GM21529 (cell line): ENCODE data around the gene TOM1L2.

Experiments
- ATAC-seq: cut with Tn5 transposase; IDR thresholded peaks from one replicate; pipeline ENCODE4 v1.9.1; 2021; ENCODE audit not compliant: unreplicated experiment

The TOM1L2 gene

GRCh38 chr17:17837966-17838962 lies 133.9 kb downstream of the TOM1L2 start:
- no peak for ATAC-seq

GRCh38 chr17:17837380-17837821 lies 134.8 kb downstream of the TOM1L2 start:
- ATAC-seq, result no peak

- peak; percentile 29 for ATAC-seq
Measured at GRCh38 chr17:17836818-17837379, 135.3 kb downstream of the TOM1L2 start, which contains the start of gene SREBF1. Gene SREBF1, minus strand, starts transcription at chr17:17836986. Its CDS starts 169 bp downstream, at chr17:17836817.

GRCh38 chr17:17836250-17836817 lies 135.9 kb downstream of the TOM1L2 start:
- peak; percentile 60 for ATAC-seq

- ATAC-seq, result no peak
Measured at GRCh38 chr17:17835415-17836249, 136.6 kb downstream of the TOM1L2 start.

DNA sequence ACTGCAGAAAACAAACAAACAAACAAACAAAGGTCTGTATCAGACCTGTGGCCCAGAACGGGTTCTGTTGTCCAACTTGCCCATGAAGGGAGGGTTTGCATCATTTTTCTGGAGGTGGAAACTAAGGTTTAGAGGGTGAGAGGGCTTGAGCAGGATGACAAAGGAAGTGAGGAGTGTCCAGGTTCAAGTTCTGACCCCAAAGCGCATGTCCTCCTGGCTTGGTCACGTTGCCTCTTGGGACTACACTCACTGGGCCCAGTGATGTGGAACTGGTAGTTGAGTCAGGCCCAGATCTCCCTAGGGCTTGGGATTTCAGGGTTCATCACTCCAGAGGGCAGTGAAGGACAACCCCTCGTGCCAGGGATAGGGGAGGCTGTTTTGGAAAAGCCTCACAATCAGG lies 137.2 kb downstream of the TOM1L2 start:
- ATAC-seq, result no peak

- ATAC-seq, result no peak
Measured at GRCh38 chr17:17833658-17834357, 138.4 kb downstream of the TOM1L2 start.

- no peak for ATAC-seq
Measured at GRCh38 chr17:17832032-17832363, 140.2 kb downstream of the TOM1L2 start.

DNA sequence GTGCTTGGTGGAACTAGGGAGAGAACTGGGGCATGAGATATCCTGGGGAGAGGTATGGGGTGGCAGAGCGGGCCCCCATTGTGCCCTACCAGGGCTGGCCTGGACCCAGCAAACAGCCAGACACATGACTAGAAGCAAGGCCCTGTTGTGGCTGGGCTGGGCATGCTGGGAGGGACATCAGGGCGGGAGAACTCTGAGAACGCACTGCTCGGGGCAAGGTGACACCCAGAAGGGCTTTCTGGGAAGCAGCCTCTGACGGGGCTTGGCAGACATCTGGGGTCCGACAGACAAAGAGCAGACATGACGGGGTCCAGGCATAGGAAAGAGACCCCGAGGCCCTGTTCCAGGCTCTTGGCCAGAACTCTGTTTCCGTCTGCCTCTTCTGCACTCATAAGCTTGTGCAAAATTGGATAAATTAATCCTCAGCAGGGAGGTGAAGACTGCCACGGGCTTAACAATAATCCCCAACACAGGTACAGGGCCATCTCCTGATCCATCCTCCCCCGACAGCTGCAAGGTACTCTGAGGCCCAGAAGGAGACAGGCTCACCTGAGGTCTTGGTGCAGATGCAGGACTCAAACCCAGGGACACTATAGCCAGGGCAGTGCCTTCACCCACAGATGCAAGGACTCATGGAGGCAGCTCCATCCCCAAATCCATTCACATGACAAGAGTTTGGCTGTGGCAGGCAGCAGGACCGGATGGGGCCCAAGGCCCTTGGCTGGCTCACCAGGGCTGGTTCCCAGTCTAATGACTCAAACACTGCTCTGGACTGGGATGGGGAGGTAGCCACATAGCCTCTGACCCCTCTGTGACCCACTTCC lies 140.8 kb downstream of the TOM1L2 start:
- no peak for ATAC-seq

DNA sequence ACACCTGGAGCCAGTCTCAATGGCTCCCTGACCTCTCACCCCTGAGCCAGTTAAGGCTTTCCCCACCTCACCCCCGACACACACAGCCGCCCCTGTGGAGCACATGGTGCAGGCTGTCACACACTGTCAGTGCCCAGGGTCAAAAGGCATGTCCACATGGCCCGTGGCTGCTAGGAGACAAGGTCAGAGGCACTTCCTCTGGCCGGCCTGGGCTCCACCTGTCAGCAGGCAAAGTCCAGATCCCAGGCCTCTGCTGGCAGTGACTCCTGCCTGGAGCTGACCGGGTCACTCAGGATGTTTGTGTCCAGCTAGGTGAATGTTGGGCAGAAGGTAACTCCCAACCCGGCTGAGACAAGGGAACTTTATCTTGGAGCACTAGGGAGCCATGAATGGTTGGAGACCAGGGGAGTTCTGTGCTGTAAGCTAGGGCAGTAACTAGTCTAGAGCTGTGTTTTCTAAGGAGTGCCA lies 141.4 kb downstream of the TOM1L2 start:
- no peak for ATAC-seq

- no peak for ATAC-seq
Measured at GRCh38 chr17:17830269-17830567, 142.0 kb downstream of the TOM1L2 start.

DNA sequence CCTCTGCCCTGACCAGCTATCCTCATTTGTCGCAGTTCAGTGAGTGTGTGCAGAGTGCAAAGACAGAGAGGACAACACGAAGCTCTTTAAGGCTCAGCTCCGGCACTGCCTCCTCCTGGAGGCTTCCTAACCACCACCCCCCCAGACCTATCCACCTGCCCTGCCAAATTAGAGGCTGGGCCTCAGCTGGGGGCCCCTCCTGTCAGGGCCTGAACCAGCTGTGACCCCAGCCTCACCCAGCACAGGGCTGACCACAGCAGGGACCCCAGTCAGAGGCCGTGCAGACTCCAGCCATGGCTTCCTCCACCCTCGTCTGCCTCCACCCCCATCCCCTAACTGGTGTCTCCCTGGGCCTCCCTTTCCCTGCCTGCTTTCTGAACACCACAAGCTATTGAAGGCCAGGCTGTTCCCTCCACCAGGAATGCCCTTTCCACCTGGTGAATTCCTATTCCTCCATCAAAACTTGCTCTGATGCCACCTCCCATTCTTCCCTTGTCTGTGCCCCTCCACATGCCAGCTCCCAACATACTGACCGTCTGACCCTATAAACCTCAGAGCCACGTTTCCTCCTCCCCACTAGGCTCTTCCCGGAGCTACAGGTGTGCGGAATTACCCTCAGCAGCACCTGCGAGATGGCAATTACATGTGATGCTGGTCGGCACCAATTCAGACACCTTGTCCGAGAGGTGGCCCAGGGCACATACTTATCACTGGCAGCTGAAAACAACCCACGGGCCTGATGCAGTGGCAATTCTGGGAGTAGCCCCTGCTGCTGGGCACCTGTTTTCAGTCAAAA lies 144.2 kb downstream of the TOM1L2 start:
- ATAC-seq, result no peak

GRCh38 chr17:17826942-17827785 lies 145.0 kb downstream of the TOM1L2 start:
- ATAC-seq, result no peak

- ATAC-seq, result no peak
Measured at GRCh38 chr17:17826342-17826713, 145.9 kb downstream of the TOM1L2 start.

DNA sequence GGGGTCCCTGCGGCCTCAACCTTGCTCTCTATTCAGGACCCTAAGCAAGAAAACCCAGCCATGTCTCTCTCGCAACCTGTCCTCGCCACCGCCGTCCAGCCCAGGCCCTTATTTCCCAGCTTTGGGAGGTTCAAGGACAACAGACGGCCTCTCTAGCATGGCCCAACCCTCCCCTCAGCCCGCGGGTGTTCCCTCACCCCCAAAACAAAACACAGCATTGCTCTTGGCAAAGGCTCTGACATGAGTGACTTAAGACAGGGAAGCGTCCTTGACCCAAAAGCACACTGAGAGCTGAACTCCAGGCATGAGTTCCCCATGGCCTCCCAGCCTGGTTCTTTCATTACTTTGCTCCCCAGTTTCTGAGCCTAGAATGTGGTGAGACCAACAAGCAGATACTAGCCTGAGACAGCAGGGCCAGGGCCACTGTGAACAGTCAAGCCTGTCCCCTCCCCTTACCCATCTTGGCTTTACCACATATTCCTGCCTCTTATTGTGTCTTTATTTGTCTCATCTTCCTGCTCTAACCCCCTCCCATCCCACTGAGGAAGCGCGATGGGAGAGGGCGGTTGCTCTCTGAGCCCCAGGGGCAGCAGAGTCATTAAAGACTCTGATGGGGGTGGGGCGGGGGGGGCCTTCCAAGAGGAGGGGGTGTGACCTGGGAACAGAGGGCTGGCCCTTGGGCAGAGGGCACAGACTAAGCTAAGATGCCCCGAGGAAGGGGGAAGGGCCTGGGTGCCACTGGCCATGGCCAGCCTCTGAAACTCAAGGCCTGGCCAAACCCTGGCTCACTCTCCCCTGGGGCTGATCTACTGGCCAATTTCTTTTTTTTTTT lies 147.2 kb downstream of the TOM1L2 start:
- no peak for ATAC-seq

DNA sequence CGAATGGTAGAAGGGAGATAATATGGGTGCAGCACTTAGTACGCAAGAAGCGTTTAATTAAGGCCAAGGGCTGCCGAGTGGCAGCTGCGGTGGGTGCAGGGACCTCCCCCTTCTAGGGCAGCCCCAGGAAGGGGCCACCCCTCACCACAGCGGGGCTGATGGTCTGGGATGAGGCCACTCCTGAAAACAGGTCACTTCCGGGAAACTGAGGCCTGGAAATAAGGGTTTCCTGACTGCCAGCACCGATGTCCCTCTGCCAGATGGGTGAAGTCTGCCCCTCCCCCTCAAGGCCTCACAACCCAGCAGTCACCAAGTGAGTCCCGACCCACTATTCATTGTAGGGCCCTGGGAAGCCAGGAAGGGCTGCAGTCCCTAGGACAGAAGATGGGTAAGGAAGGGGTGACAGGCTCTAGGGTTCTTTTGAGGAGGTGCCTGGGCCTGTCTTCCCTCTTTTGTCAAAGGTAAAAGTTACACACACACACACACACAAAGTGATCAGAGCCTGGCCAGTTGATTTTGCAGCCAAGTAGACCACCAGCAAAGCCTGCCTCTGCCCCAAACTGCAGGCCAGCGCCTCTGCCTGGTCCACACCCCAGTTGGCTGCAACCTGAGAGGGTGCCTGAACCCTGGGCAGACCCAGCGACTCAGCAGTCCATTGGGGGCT lies 147.9 kb downstream of the TOM1L2 start:
- ATAC-seq, result peak; percentile 13
